ENCODE data around the gene RFNG. TPM values are rescaled to one million over a fixed set of nuclear protein-coding genes. Genes with fewer than 3 reads are reported as not detected.

RFNG gene
- total RNA-seq, 2 donors from 2014 or later, result 30.6 to 32.1 TPM

DNA sequence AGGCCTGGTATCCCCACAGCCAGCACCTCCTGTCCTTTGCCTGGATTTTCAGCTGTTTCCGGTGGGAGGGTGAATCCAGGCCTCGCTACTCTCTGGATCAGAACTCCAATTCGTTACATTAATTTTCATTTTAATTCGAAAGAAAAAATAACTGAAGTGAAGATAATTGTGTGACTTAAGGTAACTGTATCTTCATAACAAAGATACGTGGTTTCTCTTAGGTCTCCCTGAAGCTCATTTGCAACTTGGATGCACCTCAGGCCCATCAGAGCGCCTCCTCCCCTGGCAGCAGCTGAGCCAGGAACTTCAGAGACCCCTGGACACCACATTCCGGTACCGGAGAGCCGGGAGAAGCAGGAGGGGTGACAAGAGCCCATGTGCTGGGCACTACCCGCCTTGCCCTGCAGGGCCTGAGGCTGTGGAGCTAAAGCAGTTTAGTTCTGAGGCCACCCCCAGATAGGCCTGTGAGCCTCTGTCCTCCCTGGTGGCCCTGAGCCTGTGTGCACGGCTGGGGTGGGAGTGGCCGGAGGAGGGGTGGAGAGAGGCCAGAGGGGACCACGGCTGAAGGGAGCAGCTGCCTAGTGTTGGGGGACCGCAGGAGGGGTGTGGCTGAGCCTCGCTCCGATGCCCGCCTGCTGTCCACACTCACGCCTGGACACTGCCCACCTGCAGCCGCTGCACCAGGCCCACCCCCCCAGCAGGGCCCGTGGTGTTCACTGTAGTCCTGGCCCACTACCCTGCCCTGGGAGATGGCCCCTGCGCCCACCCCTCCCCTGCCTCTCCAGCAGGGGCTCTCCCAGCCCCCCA lies 25.4 kb upstream of the RFNG start:
- no peak overlapping the region for H3K27ac ChIP-seq
- no peak overlapping the region for H3K4me3 ChIP-seq
- no peak for DNase-seq
- H3K36me3 ChIP-seq, result peaks cover 11% of the 10 kb centered on the region
- H3K4me1 ChIP-seq, result no peaks in the 10 kb centered on the region
- H3K27me3 ChIP-seq, result no peaks in the 10 kb centered on the region
- no peak overlapping the region for H3K9ac ChIP-seq (ENCODE audit: low read depth in 2 of 2, low read length in 2 of 2)
- TF ChIP-seq, protein P1, sequence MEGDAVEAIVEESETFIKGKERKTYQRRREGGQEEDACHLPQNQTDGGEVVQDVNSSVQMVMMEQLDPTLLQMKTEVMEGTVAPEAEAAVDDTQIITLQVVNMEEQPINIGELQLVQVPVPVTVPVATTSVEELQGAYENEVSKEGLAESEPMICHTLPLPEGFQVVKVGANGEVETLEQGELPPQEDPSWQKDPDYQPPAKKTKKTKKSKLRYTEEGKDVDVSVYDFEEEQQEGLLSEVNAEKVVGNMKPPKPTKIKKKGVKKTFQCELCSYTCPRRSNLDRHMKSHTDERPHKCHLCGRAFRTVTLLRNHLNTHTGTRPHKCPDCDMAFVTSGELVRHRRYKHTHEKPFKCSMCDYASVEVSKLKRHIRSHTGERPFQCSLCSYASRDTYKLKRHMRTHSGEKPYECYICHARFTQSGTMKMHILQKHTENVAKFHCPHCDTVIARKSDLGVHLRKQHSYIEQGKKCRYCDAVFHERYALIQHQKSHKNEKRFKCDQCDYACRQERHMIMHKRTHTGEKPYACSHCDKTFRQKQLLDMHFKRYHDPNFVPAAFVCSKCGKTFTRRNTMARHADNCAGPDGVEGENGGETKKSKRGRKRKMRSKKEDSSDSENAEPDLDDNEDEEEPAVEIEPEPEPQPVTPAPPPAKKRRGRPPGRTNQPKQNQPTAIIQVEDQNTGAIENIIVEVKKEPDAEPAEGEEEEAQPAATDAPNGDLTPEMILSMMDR (IDR thresholded peaks at IDR 0.05), result no peak
- intact Hi-C loops (cut with DNase I), result no loop called here
- no peaks in the 10 kb centered on the region for H3K9me3 ChIP-seq

GRCh38 chr17:82076018-82076784 lies 24.6 kb upstream of the RFNG start:
- intact Hi-C loops (cut with DNase I), result no loop called here
- Histone ChIP-seq H3K4me3 (no peak overlapping the region), H3K27ac (no peak overlapping the region), H3K9me3 (no peaks in the 10 kb centered on the region), H3K36me3 (peaks cover 10% of the 10 kb centered on the region), H3K27me3 (no peaks in the 10 kb centered on the region), H3K4me1 (no peaks in the 10 kb centered on the region), H3K9ac (ENCODE audit: low read depth in 2 of 2, low read length in 2 of 2) (no peak overlapping the region)
- DNase-seq, result no peak
- TF ChIP-seq, protein P1 (IDR thresholded peaks at IDR 0.05), result no peak

GRCh38 chr17:82073446-82073845 lies 21.8 kb upstream of the RFNG start:
- DNase-seq, result no peak
- intact Hi-C loops (cut with DNase I), result no loop called here
- Histone ChIP-seq H3K9me3 (no peaks in the 10 kb centered on the region), H3K36me3 (no peaks in the 10 kb centered on the region), H3K4me1 (no peaks in the 10 kb centered on the region), H3K4me3 (no peak overlapping the region), H3K27me3 (no peaks in the 10 kb centered on the region), H3K9ac (ENCODE audit: low read depth in 2 of 2, low read length in 2 of 2) (no peak overlapping the region), H3K27ac (peak overlapping the region; percentile 66)
- TF ChIP-seq, protein P1 (IDR thresholded peaks at IDR 0.05), result no peak

- no peaks in the 10 kb centered on the region for H3K4me1 ChIP-seq
- H3K27ac ChIP-seq, result peak overlapping the region; percentile 66
- no peak overlapping the region for H3K4me3 ChIP-seq
- intact Hi-C loops (cut with DNase I), result no loop called here
- H3K9ac ChIP-seq (ENCODE audit: low read depth in 2 of 2, low read length in 2 of 2), result no peak overlapping the region
- H3K27me3 ChIP-seq, result no peaks in the 10 kb centered on the region
- peak; percentile 56 for DNase-seq
- TF ChIP-seq, protein P1 (IDR thresholded peaks at IDR 0.05), result no peak
- H3K36me3 ChIP-seq, result no peaks in the 10 kb centered on the region
- H3K9me3 ChIP-seq, result no peaks in the 10 kb centered on the region
Observed at GRCh38 chr17:82072827-82073226, 21.2 kb upstream of the RFNG start.

DNA sequence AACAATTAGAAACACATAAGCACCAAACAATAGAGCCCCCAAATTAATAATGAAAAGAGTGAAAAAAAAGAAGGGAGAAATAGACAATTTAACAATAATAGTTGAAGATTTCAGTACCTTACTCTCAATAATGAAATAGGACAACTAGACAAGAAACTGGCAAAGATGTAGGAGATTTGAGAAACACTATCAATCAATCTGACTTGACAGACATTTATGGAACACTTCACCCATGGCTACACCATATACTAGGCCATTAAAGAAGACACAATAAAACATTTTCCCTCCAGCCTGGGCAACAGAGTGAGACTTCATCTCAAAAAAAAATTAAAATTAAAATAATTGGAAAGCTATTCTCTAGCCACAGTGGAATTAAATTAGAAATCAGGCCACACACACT lies 19.0 kb upstream of the RFNG start:
- no peak overlapping the region for H3K27ac ChIP-seq
- H3K27me3 ChIP-seq, result no peaks in the 10 kb centered on the region
- no peak overlapping the region for H3K9ac ChIP-seq (ENCODE audit: low read depth in 2 of 2, low read length in 2 of 2)
- H3K9me3 ChIP-seq, result no peaks in the 10 kb centered on the region
- TF ChIP-seq, protein P1 (IDR thresholded peaks at IDR 0.05), result no peak
- DNase-seq, result no peak
- no peaks in the 10 kb centered on the region for H3K4me1 ChIP-seq
- intact Hi-C loops (cut with DNase I), result no loop called here
- no peaks in the 10 kb centered on the region for H3K36me3 ChIP-seq
- H3K4me3 ChIP-seq, result no peak overlapping the region

Measured in colonic mucosa (tissue), 4 donors.